Neural crest cell (in vitro differentiated cells): ENCODE measurements around the gene RAB32. TPM values are rescaled to one million over a fixed set of nuclear protein-coding genes. Genes with fewer than 3 reads are reported as not detected.

Experiments
- DNase-seq: peaks from one replicate; pipeline ENCODE4 v3.0.0; 2021; ENCODE audit warnings: low read depth, mixed read lengths, low spot score
- H3K27ac Mint-ChIP-seq: one replicate; pipeline ENCODE4 v1.8.0; 2021; ENCODE audit warnings: mild to moderate bottlenecking, mixed read lengths; ENCODE audit not compliant: unreplicated experiment
- H3K27me3 Mint-ChIP-seq: 2 replicates; pipeline ENCODE4 v1.8.0; 2021; ENCODE audit warnings: low read depth, mild to moderate bottlenecking, mixed read lengths
- H3K36me3 Mint-ChIP-seq: 2 replicates; pipeline ENCODE4 v1.8.0; 2021; ENCODE audit warnings: low read depth, mild to moderate bottlenecking, mixed read lengths
- H3K4me1 Mint-ChIP-seq: 2 replicates; pipeline ENCODE4 v1.8.0; 2021; ENCODE audit warnings: mixed read lengths
- H3K4me3 Mint-ChIP-seq: one replicate; pipeline ENCODE4 v1.8.0; 2021; ENCODE audit warnings: mild to moderate bottlenecking, mixed read lengths
- H3K9me3 Mint-ChIP-seq: 2 replicates; pipeline ENCODE4 v1.8.0; 2021; ENCODE audit warnings: mixed read lengths
- total RNA-seq: library from RNA; stranded (reverse); gene quantifications from 2 replicates; pipeline ENCODE4 v1.2.1, GENCODE V29; 2021
- TF ChIP-seq, protein P1 (sequence below): fragments of 200-600 bp; sonication (generic); conservative IDR thresholded peaks from 2 replicates; pipeline ENCODE4 v1.5.0; 2021; ENCODE audit warnings: antibody characterized with exemption, mild to moderate bottlenecking

The RAB32 gene
- total RNA-seq, 1 donor from 2014 or later = 26.0 TPM

- TF ChIP-seq, protein P1, sequence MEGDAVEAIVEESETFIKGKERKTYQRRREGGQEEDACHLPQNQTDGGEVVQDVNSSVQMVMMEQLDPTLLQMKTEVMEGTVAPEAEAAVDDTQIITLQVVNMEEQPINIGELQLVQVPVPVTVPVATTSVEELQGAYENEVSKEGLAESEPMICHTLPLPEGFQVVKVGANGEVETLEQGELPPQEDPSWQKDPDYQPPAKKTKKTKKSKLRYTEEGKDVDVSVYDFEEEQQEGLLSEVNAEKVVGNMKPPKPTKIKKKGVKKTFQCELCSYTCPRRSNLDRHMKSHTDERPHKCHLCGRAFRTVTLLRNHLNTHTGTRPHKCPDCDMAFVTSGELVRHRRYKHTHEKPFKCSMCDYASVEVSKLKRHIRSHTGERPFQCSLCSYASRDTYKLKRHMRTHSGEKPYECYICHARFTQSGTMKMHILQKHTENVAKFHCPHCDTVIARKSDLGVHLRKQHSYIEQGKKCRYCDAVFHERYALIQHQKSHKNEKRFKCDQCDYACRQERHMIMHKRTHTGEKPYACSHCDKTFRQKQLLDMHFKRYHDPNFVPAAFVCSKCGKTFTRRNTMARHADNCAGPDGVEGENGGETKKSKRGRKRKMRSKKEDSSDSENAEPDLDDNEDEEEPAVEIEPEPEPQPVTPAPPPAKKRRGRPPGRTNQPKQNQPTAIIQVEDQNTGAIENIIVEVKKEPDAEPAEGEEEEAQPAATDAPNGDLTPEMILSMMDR = no peak
- no peak overlapping the region for H3K27ac Mint-ChIP-seq
- peaks cover 2% of the 10 kb centered on the region for H3K9me3 Mint-ChIP-seq
- no peaks in the 10 kb centered on the region for H3K27me3 Mint-ChIP-seq
- DNase-seq = no peak
- no peak overlapping the region for H3K4me3 Mint-ChIP-seq
- H3K4me1 Mint-ChIP-seq = peaks cover 11% of the 10 kb centered on the region
- no peaks in the 10 kb centered on the region for H3K36me3 Mint-ChIP-seq
These were observed 58.9 kb downstream of the RAB32 start for GRCh38 chr6:146602526-146602925.

Other genes with a start within 250 kb of the RAB32 start
- not detected in 2 replicates for gene ADGB, start 55.1 kb downstream of the RAB32 start, total RNA-seq